GM12872 (cell line): Measurements from ENCODE around the gene PHF21A.

Source experiments
- TF ChIP-seq, protein P1 (sequence below): IDR thresholded peaks from 3 replicates; pipeline ENCODE4 v1.5.1; 2011; ENCODE audit warnings: low read depth, mild to moderate bottlenecking, low read length, moderate library complexity; ENCODE audit not compliant: insufficient read depth

The PHF21A gene

DNA sequence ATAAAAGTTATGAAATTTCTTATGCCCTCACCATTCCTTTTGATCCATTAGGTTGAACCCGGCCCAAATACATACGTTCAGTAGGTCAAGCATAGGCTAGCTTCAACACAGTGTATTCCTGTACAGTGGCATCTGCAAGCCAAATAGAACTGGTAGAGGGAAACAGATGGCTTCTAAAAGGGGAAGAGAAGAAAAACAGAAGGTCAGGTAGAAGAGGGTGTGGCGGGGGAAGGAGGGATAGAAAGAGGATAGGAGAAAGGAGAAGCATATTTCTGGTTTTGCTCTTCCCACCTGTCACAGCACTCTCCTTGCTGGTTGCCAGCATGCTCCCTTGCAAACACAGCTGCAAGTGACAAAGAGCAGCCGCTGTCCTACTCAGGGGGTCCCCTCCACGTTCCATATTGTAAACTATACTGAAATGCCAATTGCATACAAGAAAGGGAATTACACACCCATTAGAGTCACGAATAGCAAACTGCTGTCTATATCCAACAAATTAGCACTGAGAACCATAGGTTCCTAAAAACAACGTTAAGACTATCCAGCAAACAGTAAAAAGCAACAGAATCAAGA is 71.8 kb downstream of the PHF21A start:
- TF ChIP-seq, protein P1, sequence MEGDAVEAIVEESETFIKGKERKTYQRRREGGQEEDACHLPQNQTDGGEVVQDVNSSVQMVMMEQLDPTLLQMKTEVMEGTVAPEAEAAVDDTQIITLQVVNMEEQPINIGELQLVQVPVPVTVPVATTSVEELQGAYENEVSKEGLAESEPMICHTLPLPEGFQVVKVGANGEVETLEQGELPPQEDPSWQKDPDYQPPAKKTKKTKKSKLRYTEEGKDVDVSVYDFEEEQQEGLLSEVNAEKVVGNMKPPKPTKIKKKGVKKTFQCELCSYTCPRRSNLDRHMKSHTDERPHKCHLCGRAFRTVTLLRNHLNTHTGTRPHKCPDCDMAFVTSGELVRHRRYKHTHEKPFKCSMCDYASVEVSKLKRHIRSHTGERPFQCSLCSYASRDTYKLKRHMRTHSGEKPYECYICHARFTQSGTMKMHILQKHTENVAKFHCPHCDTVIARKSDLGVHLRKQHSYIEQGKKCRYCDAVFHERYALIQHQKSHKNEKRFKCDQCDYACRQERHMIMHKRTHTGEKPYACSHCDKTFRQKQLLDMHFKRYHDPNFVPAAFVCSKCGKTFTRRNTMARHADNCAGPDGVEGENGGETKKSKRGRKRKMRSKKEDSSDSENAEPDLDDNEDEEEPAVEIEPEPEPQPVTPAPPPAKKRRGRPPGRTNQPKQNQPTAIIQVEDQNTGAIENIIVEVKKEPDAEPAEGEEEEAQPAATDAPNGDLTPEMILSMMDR = no peak

DNA sequence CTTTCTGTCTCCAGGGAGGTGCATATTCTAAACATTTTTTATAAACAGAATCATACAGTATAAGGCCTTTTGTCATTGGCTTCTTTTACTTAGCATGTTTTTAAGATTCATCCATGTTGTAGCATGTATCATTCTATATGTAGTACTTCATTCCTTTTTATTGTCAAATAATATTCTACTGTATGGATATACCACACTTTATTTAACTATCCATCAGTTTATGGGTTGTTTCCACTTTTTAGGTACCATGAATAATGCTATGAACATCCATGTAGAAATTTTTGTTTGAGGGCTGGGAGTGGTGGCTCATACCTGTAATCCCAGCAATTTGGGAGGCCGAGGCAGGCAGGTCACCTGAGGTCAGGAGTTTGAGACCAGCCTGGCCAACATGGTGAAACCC is 73.1 kb downstream of the PHF21A start:
- TF ChIP-seq, protein P1 = no peak

DNA sequence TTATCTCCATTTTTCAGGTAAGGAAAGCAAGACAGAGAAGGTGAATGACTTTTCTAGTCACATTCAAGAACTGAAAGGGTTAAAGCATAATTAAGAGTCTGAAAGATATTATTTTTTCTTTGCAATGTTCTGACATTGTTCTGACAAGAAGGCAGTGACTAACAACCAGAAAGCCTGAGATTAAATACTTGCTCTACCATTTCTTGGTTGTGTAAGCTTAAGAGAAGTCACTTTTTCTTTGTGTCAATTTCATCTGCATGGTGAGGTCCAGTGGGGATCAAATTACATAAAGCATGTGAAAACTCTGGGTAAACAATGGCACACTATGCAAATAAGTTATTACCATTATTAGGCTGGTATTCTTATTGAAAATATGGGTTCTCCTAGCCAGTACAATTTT is 73.7 kb downstream of the PHF21A start:
- TF ChIP-seq, protein P1 = no peak

DNA sequence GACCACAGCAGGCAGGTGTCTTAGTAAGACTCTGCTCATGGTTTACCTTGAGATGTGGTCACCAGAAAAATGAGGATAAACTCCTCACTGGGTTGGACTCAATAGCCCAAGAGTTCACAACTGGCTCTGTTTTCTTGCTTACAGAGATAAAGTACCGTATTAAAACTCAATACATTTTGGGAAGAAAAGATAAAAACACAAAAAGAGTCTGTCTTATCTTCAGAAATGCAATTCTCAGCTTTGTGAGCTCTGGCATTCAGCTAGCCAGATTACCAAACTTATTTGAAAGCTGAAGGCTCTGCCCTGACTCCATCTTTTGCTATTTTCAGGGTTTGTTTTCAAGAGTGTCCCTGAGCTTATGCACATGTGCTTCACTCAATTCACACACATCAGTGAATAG is 75.4 kb downstream of the PHF21A start:
- TF ChIP-seq, protein P1 = no peak

- TF ChIP-seq, protein P1 = no peak
Measured at GRCh38 chr11:46044601-46045000, 76.7 kb downstream of the PHF21A start.

DNA sequence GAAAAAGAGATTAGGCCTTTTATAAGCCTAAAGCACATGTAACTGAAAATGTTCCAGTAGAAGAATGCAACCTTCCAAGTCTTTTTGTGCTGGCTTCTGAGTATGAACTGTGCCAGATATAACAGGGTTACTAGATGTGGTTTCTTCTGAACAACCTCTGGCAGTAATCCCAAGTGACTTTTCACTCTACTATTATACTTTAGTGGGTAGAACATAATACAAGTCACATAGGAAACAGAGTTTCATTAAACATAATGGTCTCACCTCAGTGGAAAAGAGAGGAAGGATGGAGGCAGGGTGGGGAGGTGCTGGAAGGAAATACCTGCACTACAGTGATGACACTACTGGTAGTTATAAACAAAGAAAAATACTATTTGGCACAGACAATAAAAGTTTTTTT is 81.3 kb downstream of the PHF21A start:
- TF ChIP-seq, protein P1 = no peak

GRCh38 chr11:46038529-46038928 is 82.7 kb downstream of the PHF21A start:
- TF ChIP-seq, protein P1 = no peak
